ENCODE results near the gene GPER1.
"Not testable (repeated sequence)": the region's sequence is repeated elsewhere in the genome, so short reads cannot be mapped to it uniquely, and the experiment has no call there.

Gene GPER1

DNA sequence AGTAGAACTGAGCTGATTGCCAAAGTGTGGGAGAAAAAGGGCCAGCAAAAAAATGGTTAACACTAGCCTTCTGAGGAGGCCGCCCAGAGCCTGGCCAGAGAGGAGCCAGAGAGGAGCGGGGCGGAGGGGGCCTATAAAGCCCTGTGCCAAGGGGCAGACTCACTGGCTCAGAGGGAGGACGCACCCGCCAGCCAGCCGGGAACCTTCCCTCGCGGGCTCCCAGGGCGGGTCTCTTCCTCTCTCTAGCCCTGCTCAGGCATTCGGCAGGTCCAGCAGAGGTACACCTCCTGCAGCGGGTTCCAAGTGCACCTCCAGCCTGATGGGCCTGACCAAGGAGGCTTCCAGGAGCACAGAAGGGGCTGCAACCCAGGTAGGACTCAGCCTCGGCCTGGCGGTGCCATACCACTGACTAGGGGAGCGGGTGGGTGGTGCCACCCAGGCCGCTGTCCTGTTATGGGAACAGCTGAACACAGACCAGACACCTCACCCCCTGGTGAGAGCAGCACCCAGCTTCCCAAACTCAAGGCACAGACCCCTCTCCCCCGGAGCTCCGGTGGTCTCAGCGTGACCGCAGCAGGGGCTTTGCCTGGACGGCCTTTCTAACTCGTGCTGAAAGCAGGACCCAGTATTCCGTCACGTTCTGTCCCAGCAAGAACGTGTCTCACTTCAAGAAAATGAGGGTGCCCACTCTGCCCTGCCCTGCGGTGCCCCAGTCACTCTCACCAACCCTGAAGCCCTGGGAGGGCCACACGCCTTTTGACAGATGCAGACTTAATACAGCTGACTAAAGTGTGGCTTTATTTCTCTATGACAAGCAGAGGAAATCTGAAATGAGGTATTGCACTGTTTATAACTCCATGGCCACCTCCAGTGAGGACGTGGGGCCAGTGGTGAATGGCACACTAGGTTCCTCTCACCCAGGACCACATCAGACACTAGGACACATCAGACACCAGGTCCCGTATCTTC, at the start of gene GPER1:
Gene GPER1, plus strand, starts transcription at position 162 of the 969 bp plus-strand sequence. CDS start 3,616 bp downstream, outside the sequence.
- DNase-seq = peak; percentile 88

- not testable (repeated sequence) for DNase-seq
These were observed 47.7 kb upstream of the GPER1 start for GRCh38 chr7:1040233-1040632.

DNA sequence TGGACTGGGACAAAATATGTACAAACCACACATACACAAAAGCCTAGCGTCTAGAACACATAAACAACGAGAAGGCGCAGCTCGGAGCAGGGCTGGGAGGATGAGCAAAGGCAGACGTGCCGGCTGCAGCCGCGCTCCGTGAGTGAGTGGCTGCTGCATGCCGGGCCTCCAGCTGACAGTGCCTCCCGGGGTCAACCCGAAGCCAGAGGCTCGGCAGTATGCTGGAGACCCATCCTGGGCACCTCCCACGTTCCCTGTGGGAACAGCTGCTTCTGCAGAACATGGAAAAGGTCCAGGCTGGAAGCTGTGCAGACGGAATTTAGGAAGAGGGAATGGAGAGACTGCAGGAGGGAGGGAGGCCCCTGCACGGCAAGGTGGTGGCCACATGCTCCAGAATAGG, 47.1 kb upstream of the GPER1 start:
- DNase-seq = no peak

DNA sequence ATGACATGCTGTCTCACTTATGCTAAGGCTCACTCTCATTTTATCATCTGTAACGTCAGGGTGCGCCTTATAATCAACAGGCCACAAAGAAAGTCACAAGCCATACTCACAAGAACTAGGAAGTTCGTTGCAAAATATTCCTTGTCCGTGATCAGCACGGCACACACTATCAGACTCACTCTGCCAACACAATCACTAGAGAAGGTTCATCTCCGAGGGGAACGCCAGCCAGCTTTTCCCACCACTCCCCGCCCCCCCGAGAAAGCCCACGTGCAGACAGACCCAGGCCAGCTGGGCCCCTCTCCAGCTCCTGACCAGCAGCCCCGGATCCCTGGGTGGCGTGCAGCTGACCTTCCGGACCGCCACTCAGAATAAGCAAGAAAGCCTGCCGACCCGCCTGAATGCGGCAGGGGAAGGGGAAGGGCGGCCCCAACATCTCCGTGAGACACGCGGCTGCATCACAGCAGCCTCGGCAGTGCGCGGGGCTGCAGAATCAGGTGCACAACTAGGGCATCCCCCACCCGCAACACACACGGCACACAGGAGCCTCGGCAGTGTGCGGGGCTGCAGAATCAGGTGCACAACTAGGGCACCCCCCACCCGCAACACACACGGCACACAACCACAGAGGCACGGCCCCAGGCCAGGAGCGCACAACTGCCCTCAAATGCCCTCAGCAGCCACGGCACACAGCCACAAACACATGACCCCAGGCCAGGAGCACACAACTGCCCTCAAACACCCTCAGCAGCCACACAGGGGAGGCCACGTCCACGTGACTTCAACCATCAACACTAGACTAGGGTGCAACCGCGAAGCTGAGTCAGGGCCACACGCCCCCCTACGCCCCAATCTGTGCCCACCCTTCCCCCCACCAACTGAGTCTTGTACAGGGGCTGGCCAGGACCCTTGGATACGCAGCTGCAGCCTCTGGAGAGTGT, 46.1 kb upstream of the GPER1 start:
- no peak for DNase-seq

GRCh38 chr7:1042492-1042833, 45.5 kb upstream of the GPER1 start:
- no peak for DNase-seq

GRCh38 chr7:1043552-1044188, 44.2 kb upstream of the GPER1 start:
- DNase-seq = no peak

- peak; percentile 99 for DNase-seq
These were observed 43.5 kb upstream of the GPER1 start, which contains the start of gene GPR146 for GRCh38 chr7:1044189-1045068. Gene GPR146, plus strand, starts transcription at chr7:1044546. Its CDS starts 12,970 bp downstream, at chr7:1057516.

DNA sequence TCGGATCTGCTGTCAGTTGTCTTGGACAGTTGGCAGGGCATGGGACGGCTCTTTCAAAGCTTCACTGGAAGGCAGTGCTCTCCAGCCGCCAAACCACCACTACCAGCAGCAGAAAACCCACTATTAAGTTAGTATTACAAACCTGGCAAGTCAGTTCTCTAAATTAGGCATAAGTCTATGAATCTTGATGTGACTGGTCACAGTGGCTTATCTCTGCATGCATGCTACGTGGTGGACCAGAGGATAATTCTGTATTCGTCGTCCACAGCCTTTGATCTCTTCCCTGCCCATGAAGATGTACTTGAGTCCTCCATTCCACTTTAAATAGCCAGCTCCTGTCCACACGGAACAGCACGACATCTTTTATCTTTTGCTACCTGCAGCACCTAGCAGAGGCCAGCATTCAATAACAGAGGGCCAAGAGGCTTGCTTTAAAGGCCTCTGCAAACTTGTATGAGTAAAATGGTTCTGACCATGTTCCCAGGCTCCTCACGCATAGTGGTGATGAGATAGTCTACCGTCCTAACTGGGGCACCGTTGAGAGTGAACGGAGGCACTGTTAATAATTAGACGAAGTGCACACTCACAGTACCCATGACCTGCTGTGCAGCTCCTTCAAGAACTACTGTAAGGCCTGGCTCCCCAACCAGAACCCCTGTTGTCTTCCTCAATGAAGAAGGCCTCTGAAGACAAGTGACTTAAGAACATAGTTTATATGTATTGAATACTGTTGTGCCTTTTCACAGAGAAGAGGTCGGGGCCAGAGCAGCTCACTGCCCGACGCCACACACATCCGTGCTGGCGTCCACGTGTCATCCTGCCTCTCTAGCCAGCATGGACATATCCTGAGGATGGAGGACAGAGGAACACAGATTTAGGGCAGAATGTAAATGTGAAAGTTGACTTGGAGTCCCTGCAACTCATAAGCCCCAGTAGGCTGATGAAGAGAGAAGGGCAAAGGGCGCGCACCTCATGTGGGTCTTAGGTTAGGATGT, 42.5 kb upstream of the GPER1 start:
- no peak for DNase-seq

GRCh38 chr7:1046722-1047679, 40.9 kb upstream of the GPER1 start:
- DNase-seq = no peak

GRCh38 chr7:1049006-1049741, 38.7 kb upstream of the GPER1 start:
- DNase-seq = no peak

- no peak for DNase-seq
These were observed 38.1 kb upstream of the GPER1 start for GRCh38 chr7:1049801-1050200.

DNA sequence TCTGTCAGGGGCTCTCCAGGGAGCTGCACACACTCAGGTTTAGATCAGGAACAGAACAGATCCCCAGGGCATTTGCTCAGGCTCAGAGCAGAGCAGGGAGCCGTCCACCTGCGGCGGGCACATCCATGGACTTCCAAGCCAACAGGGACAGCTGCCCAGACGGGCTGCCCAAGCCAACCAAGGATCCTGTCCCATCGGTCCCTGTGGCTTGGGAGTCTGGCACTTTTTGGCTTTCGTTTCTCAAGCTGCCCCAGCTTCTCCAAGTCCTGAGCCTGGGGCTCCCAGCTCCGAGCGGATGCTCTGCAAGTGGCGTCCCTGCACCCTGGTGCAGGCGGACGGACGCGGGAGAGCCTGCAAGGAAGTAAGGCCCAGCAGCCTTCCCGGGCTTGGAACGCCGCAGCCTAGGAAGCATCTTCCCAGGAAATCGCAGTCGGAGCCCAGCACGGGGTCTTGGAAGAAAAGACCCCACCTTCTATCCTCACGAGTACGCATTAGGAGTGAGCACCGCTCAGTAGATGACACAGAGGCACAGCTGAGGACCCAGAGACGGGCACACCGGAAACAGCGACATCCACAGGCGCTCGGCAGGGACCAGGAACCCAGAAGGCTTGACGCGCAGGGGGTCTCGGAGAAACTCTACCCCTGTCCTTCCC, 37.5 kb upstream of the GPER1 start:
- no peak for DNase-seq

GRCh38 chr7:1050956-1051690, 36.8 kb upstream of the GPER1 start:
- DNase-seq = no peak

GRCh38 chr7:1052031-1052818, 35.7 kb upstream of the GPER1 start:
- no peak for DNase-seq

GRCh38 chr7:1053002-1053411, 34.9 kb upstream of the GPER1 start:
- DNase-seq = no peak

- DNase-seq = no peak
These were observed 34.0 kb upstream of the GPER1 start for GRCh38 chr7:1053816-1054370.
